GM10266 (cell line): ENCODE results near the gene NUB1.

ENCODE experiments used
- DNase-seq: peaks from one replicate; pipeline ENCODE4 v3.0.0; 2012; ENCODE audit errors: extremely low spot score
- TF ChIP-seq, protein P1 (sequence below): IDR thresholded peaks from 2 replicates; pipeline ENCODE4 v1.5.1; 2012; ENCODE audit warnings: mild to moderate bottlenecking, low read depth; ENCODE audit not compliant: control insufficient read depth, insufficient read depth; ENCODE audit errors: missing control alignments

Gene NUB1

DNA sequence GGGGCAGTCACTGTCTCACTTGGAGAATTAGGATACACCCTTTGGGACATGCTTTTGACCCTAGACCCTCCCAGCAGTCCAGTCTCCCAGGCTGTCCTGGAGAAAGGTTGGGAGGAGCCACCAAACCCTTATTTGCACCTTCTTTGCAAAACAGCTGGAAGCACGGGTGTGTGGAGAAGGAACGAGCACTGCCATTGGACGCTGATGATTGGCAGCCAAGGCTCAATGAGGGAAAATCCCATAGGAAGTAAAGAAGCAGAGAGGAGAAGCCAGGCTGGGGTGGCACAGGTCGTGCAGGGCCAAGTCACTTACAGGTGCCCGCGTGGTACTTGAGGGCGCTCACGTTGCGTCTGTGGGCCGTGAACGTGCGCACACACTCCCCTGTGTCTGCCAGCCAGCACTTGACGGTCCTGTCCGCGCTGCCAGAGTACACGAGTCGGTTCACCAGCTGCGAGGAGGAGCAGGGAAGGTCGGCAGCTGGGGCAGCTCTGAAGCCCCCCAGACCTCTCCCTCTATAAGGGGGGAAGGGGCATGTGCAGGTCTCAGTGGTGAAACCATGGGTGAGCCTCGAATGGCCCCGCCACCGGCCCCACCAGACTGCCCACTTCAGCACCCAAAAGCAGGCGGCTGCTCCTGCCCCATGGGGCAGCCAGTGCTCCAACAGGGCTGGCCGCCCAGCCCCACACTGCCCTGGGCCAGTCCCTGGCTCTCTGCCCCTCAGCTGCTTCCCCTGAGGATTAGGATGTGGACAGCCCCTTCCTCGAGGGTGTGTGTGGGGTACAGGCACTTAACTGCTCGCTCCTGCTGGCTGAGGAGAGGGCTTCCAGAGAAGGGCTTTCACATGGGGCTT is 43.4 kb downstream of the NUB1 start:
- DNase-seq, result no peak

DNA sequence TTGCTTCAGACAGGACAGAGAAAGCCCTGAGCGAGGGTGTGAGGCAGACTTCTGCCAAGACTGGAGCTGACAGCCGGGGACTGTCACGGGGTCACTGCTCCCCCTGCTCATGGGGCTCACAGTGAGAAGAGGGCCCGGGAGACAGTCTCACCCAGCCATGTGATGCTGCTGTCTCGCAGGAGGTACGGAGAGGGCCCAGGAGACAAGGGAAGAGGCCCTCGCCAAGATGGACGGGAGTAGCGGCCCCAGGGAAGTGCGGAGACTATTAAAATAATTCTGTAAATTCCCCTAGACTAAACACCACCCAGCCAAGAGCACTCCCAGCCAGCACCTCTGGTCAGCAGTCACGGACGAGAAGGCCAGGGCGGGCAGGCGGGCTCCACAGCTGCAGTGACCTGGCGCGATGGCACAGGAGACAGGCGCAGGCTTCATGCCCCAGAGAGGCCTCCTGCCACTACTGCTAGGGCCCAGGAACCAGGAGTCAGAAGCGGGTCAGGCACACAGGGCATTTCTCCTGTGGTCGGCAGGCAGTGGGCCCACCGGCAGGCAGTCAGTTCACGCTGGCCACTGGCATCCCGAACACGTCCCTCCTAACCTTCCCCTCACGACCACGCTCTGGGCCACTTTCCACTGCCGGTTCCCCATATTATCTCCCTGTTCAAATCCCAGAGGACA is 44.2 kb downstream of the NUB1 start:
- DNase-seq, result no peak
- TF ChIP-seq, protein P1, sequence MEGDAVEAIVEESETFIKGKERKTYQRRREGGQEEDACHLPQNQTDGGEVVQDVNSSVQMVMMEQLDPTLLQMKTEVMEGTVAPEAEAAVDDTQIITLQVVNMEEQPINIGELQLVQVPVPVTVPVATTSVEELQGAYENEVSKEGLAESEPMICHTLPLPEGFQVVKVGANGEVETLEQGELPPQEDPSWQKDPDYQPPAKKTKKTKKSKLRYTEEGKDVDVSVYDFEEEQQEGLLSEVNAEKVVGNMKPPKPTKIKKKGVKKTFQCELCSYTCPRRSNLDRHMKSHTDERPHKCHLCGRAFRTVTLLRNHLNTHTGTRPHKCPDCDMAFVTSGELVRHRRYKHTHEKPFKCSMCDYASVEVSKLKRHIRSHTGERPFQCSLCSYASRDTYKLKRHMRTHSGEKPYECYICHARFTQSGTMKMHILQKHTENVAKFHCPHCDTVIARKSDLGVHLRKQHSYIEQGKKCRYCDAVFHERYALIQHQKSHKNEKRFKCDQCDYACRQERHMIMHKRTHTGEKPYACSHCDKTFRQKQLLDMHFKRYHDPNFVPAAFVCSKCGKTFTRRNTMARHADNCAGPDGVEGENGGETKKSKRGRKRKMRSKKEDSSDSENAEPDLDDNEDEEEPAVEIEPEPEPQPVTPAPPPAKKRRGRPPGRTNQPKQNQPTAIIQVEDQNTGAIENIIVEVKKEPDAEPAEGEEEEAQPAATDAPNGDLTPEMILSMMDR, result no peak

More for the DNA sequence above, 43.4 kb downstream of the NUB1 start:
- TF ChIP-seq, protein P1, result no peak

GRCh38 chr7:151386301-151387160 is 44.9 kb downstream of the NUB1 start:
- DNase-seq, result no peak
- TF ChIP-seq, protein P1, result no peak

- DNase-seq, result no peak
- TF ChIP-seq, protein P1, result no peak
Observed at GRCh38 chr7:151387161-151388006, 45.8 kb downstream of the NUB1 start.

- TF ChIP-seq, protein P1, result no peak
- no peak for DNase-seq
Observed at GRCh38 chr7:151388007-151388297, 46.3 kb downstream of the NUB1 start.

DNA sequence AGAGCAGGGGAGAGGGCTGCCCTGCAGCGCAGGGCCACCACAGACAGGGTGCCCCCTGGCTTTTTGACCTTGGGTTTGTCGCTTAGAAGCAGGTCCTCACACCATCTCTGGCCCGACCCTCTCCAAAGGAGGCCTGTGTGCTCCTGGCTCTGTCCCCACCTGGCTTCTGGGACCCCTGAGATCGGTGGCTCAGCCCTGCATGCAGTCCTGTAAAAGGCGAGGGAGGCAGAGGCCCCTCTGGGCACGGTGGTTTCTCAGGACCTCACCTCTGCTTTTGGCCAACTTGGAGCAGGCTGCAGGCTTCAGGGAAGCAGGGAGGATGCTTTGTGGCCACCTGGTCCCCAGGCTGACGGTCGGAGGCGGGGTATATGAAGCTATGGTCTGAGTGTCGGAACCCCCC is 46.8 kb downstream of the NUB1 start:
- TF ChIP-seq, protein P1, result no peak
- no peak for DNase-seq
